Mesenteric fat pad (tissue), 1 donor: ENCODE results near the gene FAM171A1. TPM values are rescaled to one million over a fixed set of nuclear protein-coding genes. Genes with fewer than 3 reads are reported as not detected.

Experiments
- DNase-seq: peaks from one replicate; pipeline ENCODE4 v3.0.0-alpha.2; 2020; ENCODE audit warnings: low spot score
- total RNA-seq: library from RNA; stranded (reverse); fragmentation: NEBNext Ultra II Directional; extraction: Animal tissue kit (Norgen Biotek cat#: 25700); gene quantifications from one replicate; pipeline ENCODE4 v1.2.1, GENCODE V29; 2021
- donor health status: DM: yes; HTN: yes; CAD: no.

FAM171A1 gene
- total RNA-seq, 1 donor from 2014 or later: 36.2 TPM

GRCh38 chr10:15374566-15374965 is 3.5 kb upstream of the FAM171A1 start:
- DNase-seq: no peak

GRCh38 chr10:15374156-15374555 is 3.1 kb upstream of the FAM171A1 start:
- no peak for DNase-seq

- DNase-seq: peak; percentile 33
Observed at GRCh38 chr10:15373199-15373598, 2.1 kb upstream of the FAM171A1 start.

- peak; percentile 90 for DNase-seq
Observed at GRCh38 chr10:15370212-15370855, 755 bp downstream of the FAM171A1 start.

- DNase-seq: peak; percentile 72
Observed at GRCh38 chr10:15369256-15370211, 1.6 kb downstream of the FAM171A1 start.

GRCh38 chr10:15368101-15368855 is 2.8 kb downstream of the FAM171A1 start:
- no peak for DNase-seq

- peak; percentile 37 for DNase-seq
Observed at GRCh38 chr10:15367296-15368085, 3.6 kb downstream of the FAM171A1 start.

- no peak for DNase-seq
Observed at GRCh38 chr10:15365692-15366091, 5.4 kb downstream of the FAM171A1 start.

- DNase-seq: no peak
Observed at GRCh38 chr10:15364001-15364400, 7.1 kb downstream of the FAM171A1 start.

GRCh38 chr10:15363031-15363430 is 8.1 kb downstream of the FAM171A1 start:
- no peak for DNase-seq

GRCh38 chr10:15361131-15361530 is 10.0 kb downstream of the FAM171A1 start:
- no peak for DNase-seq

- DNase-seq: no peak
Observed at GRCh38 chr10:15360566-15360965, 10.5 kb downstream of the FAM171A1 start.

- DNase-seq: peak; percentile 41
Observed at GRCh38 chr10:15353471-15354017, 17.5 kb downstream of the FAM171A1 start.

GRCh38 chr10:15352836-15353235 is 18.3 kb downstream of the FAM171A1 start:
- no peak for DNase-seq

GRCh38 chr10:15352201-15352600 is 18.9 kb downstream of the FAM171A1 start:
- no peak for DNase-seq

- peak; percentile 16 for DNase-seq
Observed at GRCh38 chr10:15351099-15351820, 19.8 kb downstream of the FAM171A1 start.

GRCh38 chr10:15349112-15349511 is 22.0 kb downstream of the FAM171A1 start:
- peak; percentile 28 for DNase-seq

- DNase-seq: no peak
Observed at GRCh38 chr10:15348579-15348978, 22.5 kb downstream of the FAM171A1 start.

- no peak for DNase-seq
Observed at GRCh38 chr10:15347150-15347549, 23.9 kb downstream of the FAM171A1 start.
